HUDEP-2 (cell line): ENCODE results near the gene HSPA6.
"Not testable (repeated sequence)": the region's sequence is repeated elsewhere in the genome, so short reads cannot be mapped to it uniquely, and the experiment has no call there.

Source experiments
- DNase-seq, 76 experiments: peaks; one replicate each; lab custom pipeline; 2025; ENCODE audit not compliant: unreplicated experiment in 76 of 76; lab: John Stamatoyannopoulos, UW

The HSPA6 gene

DNA sequence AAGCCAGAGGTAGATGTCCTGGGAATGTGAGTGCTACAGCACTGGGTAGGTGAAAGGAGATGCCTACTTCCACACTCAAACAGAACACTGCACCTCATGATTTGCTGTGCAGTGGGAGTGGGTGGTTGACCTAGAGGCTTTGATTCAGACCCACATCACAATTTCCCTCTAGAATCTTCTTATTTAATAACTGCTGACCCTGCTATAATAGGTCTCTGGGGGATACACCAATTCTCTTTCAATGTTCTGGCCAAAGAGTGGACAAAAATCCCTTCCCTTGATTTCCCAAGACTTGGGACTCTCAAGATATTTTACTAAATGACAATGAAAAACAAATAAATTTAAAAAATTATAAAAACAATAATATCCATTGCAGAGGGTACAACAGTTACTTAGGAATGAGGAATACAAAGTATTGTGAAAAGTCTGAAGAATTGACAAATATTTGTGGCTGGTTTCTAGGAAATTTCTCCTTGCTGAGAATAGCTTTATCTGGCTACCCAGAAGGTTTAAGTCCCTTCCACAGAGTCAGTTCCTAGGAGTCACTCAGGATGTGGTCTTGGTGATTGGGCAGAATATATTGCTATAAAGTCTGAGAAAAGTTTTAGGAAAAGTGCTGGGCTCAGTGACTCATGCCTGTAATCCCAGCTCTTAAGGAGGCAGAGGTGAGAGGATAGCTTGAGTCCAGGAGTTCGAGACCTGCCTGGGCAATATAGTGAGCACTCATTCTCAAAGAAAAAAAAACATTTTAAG, 21.5 kb upstream of the HSPA6 start:
- DNase-seq: no peak

DNA sequence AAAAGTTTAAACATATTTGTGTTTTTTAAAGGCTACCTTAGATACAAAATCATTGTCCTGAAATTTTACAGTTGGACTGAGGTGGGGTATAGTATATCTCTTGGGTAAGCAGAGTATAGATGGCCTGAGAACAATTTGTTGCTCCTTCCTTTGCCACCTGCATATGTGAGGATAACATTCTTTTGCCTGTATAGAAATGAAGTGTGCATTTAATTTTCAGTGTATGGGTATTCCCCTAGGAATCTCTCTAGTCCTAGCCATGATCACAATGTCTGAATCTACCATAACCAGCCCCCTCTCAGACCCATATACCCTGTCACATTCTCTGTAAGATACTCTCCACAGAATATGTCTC, 21.0 kb upstream of the HSPA6 start:
- DNase-seq: no peak

DNA sequence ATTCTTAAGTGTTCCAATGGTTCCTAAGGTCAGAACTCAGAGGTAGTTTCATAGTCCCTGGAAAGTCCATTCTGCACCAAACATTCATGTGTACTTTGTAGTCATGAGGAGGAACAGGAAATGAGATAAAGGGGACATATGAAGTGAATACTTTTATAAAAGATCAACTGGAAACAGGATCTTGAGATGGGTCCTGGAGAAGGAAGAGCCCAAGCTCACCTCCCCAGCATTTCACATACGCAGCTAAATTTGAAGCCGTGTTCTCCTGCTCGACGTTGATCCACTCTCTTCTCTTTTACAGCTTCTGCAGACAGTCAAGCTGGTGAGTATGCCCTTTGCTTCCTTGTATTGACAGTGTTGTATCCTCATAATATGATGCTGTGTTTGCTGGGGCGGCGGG, 18.7 kb upstream of the HSPA6 start:
- no peak for DNase-seq

- DNase-seq: no peak
Observed at GRCh38 chr1:161506336-161507223, 17.8 kb upstream of the HSPA6 start.

- no peak for DNase-seq
Observed at GRCh38 chr1:161510477-161510876, 13.9 kb upstream of the HSPA6 start.

GRCh38 chr1:161511018-161511755, 13.2 kb upstream of the HSPA6 start:
- peak in 74 of 76 experiments; percentile 23 to 92 (median 78) for DNase-seq

GRCh38 chr1:161511756-161512060, 12.6 kb upstream of the HSPA6 start:
- no peak for DNase-seq

DNA sequence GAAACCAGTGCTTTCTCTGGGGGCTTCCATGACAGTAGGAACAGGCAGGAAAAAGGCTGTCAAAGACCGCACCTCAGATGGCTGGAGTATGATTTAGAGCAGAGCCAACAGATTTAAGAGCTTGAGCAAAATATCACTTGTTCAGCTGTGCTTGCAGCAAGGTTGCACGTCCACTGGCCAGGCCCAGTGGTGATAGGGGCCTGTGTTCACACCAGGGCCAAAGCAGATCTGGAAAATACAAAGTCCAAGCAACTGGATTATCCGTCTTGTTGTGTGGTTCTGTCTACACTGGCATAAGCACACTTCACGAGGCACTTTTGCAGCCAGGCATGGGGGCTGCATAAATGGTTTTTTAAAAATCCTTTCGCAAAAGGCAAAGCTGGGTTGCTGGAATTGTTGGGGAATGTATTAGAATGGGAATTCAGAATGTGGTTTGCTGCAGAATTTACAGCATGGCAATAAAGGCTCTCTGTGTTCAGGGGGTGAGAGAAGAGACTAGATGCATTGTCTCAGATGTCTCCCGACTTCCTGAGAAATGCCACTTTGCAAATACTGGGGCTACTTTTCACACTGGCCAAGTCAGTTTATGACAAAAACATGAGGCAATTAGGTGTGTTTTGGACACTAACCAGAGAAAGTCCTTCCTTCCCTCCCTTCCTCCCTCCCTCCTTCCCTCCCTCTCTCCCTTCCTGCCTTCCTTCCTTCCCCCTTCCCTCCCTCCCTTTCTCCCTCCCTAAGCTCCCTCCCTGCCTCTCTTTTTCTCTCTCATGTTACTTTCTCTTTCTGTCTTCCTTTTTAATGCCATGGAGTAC, 11.5 kb upstream of the HSPA6 start:
- DNase-seq: not testable (repeated sequence)

GRCh38 chr1:161513448-161513780, 10.9 kb upstream of the HSPA6 start:
- not testable (repeated sequence) for DNase-seq

- DNase-seq: not testable (repeated sequence)
Observed at GRCh38 chr1:161513953-161514352, 10.4 kb upstream of the HSPA6 start.

DNA sequence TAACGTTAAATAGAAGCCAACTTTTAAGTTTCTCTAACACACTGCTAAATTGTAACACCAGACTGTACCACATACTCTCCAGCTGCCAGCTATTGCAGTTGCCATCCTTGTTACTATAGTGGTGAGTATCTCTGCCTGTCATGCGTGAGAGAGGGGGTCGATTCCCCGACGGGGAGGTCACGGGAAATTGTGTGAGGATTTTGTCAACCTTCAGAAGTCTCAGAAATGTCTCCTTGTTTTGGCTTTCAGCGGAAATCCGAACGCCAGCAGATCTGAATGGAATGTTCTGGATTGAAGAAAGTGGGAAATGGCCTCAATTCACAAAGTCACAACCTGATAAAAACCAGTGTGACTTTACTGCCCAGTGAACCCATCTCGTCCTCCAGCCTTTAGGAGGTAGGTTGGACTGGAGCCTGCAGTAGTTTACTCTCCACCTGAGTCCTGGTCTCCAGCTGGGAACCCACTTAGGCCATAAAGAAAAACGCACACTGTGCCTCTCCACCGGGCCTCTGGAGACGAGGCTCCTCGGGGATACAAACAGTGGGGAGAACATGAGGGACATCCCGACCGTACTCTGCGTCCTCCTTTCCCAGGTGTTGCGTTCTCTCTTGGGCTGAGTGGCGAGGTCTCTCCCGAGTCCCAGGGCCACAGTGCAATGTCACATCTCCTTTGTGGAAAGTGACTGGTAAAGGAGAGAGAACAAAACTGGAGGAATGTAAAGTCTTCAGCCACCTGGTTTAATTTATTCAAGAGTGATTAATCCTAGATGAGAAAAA, 1.1 kb upstream of the HSPA6 start:
- not testable (repeated sequence) for DNase-seq

GRCh38 chr1:161524742-161525291, 477 bp downstream of the HSPA6 start:
- DNase-seq: peak in 1 of 76 experiments; percentile 40

GRCh38 chr1:161525321-161525720, 981 bp downstream of the HSPA6 start:
- DNase-seq: not testable (repeated sequence)

DNA sequence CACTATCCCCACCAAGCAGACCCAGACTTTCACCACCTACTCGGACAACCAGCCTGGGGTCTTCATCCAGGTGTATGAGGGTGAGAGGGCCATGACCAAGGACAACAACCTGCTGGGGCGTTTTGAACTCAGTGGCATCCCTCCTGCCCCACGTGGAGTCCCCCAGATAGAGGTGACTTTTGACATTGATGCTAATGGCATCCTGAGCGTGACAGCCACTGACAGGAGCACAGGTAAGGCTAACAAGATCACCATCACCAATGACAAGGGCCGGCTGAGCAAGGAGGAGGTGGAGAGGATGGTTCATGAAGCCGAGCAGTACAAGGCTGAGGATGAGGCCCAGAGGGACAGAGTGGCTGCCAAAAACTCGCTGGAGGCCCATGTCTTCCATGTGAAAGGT, 1.6 kb downstream of the HSPA6 start:
- DNase-seq: not testable (repeated sequence)

DNA sequence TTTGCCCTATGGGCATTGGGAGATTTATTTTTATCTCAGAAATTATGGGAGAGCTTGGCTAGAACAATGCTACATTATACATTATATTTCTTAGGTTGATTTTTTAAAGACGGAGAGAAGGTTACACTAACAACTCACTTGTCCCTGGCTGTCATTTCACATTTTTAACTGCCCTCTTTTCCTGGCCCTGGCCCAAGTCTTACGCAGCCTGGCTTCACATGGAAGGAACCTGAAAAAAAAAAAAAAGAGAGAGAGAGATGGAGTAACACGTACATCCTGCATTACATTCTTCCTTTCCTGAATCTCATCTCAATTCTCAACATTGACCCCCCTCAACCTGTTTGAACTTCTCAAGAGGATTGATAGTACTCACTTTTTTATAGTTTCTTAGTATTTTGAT, 4.2 kb downstream of the HSPA6 start:
- peak in 29 of 76 experiments; percentile 3 to 51 (median 24) for DNase-seq

DNA sequence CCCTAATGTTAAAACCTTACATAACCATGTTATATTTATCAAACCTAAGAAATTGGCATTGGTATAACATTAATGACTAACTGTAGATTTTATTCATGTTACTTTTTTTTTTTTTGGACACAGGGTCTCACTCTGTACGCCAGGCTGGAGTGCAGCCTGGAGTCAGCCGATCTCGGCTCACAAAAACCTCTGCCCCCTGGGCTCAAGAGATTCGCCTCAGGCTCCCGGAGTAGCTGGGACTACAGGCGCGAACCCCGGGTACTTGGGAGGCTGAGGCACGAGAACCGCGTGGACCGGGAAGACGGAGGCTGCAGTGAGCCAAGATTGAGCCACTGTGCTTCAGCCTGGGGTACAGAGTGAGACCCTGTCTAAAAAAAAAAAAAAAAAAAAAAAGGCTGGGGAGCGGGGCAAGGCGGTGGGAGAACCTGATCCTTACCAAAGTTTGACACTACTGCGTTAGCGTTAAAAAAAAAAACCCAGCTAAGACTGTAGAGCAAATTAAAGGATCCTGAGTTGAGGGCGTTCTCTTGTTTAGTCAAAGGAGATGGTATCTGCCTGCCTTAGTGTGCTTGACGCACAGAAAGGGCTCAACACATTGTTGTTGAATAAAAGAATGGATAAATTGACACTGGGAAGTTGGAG, 5.2 kb downstream of the HSPA6 start:
- peak in 1 of 76 experiments; percentile 40 for DNase-seq

GRCh38 chr1:161530158-161530557, 5.8 kb downstream of the HSPA6 start:
- peak in 65 of 76 experiments; percentile 7 to 82 (median 55) for DNase-seq

- peak in 75 of 76 experiments; percentile 53 to 97 (median 89) for DNase-seq
Observed at GRCh38 chr1:161530671-161531641, 6.6 kb downstream of the HSPA6 start.
